Lung (tissue), 12 donors: Measurements from ENCODE around the gene RNF10. TPM values are rescaled to one million over a fixed set of nuclear protein-coding genes. Genes with fewer than 3 reads are reported as not detected.
A peak's percentile ranks its signal among the peaks of the same experiment; 100 is the strongest.
"Not testable (repeated sequence)": the region's sequence is repeated elsewhere in the genome, so short reads cannot be mapped to it uniquely, and the experiment has no call there.

Source experiments
- ATAC-seq: fragments of 200-7000 bp; cut with Tn5 transposase; one replicate; pipeline ENCODE4 v1.9.1; 2020; ENCODE audit warnings: moderate number of reproducible peaks; ENCODE audit not compliant: insufficient read depth, low FRiP score
- DNase-seq, 3 donors: peaks; one replicate each; pipeline ENCODE4 v3.0.0-alpha.2; 2013 to 2017
- H3K27ac ChIP-seq, 2 donors: one replicate each; pipeline ENCODE4 v1.5.1; 2013; ENCODE audit warnings: mild to moderate bottlenecking in 2 of 2, moderate library complexity in 2 of 2, control low read depth in 1 of 2, inconsistent platforms in 1 of 2, low read depth in 1 of 2, low read length in 1 of 2
- H3K27me3 ChIP-seq, 3 donors: one replicate each; pipeline ENCODE4 v1.5.1; 2013; ENCODE audit warnings: low read length in 2 of 3; ENCODE audit not compliant: control insufficient read depth in 3 of 3, insufficient read depth in 3 of 3
- H3K36me3 ChIP-seq, 4 donors: one replicate each; pipeline ENCODE4 v1.5.1; 2013; ENCODE audit warnings: low read length in 4 of 4, mild to moderate bottlenecking in 1 of 4, moderate library complexity in 1 of 4; ENCODE audit not compliant: control insufficient read depth in 4 of 4, insufficient read depth in 4 of 4
- H3K4me1 ChIP-seq, 5 donors: one replicate each; pipeline ENCODE4 v1.5.1; 2013; ENCODE audit warnings: low read length in 5 of 5, mild to moderate bottlenecking in 2 of 5, moderate library complexity in 1 of 5; ENCODE audit not compliant: control insufficient read depth in 5 of 5, insufficient read depth in 5 of 5
- H3K4me3 ChIP-seq: one replicate; pipeline ENCODE4 v1.5.1; 2013; ENCODE audit warnings: mild to moderate bottlenecking, control low read depth, moderate library complexity
- H3K9ac ChIP-seq, 2 donors: one replicate each; pipeline ENCODE4 v1.5.1; 2013; ENCODE audit warnings: low read length in 2 of 2, control low read depth in 1 of 2; ENCODE audit not compliant: insufficient read depth in 1 of 2
- H3K9me3 ChIP-seq, 4 donors: one replicate each; pipeline ENCODE4 v1.5.1; 2013; ENCODE audit warnings: low read length in 3 of 4, mild to moderate bottlenecking in 1 of 4, moderate library complexity in 1 of 4; ENCODE audit not compliant: control insufficient read depth in 4 of 4, insufficient read depth in 3 of 4
- WGBS, 2 donors: extraction: QIAGEN DNeasy Blood & Tissue Kit; methylation state at CpG; one replicate each; pipeline ENCODE4 v1.1.7; 2013; 5-methylcytosine and 5-hydroxymethylcytosine counted together
- polyA plus RNA-seq, 2 donors: library from polyadenylated mRNA; stranded (reverse); fragments of 200-250 nt; gene quantifications; one replicate each; pipeline ENCODE4 v1.2.1, GENCODE V29; 2013
- total RNA-seq, 2 donors: library from RNA; depleted of rRNA in 1 of 2; stranded (reverse); fragments of >200 nt in 1 of 2; gene quantifications; one replicate each; pipeline ENCODE4 v1.2.1, GENCODE V29; 2014 to 2021
- TF ChIP-seq, protein P1 (sequence below): IDR thresholded peaks from 2 replicates; pipeline ENCODE4 v1.5.1; 2012; ENCODE audit warnings: mild to moderate bottlenecking; ENCODE audit errors: control extremely low read depth, extremely low read depth
- donor health status: control.
- donor health status: control.
- donor health status: Bipolar disorder and iron deficiency.
- donor health status: healthy.
- donor health status: DM: yes; HTN: yes; CAD: no.

The RNF10 gene
- total and polyA plus RNA-seq, 4 donors, result 112 to 207 (median 175) TPM

DNA sequence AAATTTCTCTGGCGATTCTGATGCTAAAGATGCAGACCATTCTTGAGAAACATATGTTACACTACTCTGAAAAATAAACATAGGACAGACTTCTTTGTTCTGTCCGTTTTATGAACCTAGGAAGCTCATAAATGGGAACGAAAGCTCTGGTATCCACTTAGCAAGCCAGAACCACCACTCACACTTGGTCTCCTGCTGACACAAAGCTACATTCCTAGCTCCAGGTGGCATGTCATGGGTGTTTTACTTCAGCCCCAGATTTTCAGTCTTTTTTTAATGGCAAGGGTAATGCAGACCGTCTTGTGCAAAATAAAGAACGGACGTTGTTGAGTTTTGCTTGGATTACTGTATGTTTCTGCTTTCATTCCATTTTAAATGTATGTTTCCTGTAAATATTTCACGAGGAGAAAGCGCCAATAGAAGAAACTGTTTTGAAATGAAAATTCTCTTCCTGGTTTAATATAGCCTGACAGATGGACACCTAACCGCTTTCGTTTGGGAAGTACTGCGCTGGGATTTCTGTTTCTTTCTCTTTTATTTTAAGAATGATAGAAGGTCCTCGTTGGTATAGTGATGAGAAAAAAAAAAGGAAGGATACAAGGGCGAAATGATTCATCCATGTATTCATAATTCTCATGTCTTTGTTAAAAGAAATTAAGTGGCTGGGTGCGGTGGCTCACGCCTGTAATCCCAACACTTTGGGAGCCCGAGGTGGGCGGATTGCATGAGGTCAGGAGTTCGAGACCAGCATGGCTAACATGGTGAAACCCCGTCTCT lies 4.3 kb upstream of the RNF10 start:
- Histone ChIP-seq H3K4me1 (peaks cover 0 to 12% (median 2%) of the 10 kb centered on the region in 5 donors), H3K9me3 (no peaks in the 10 kb centered on the region), H3K4me3 (no peak overlapping the region), H3K27me3 (no peaks in the 10 kb centered on the region), H3K36me3 (peaks cover 0 to 1% (median 0%) of the 10 kb centered on the region in 4 donors), H3K27ac (peak overlapping the region; percentile 72 to 93), H3K9ac (peak overlapping the region; percentile 43 to 82)
- 28 to 36% methylated on average over 19 of the region's 19 CpGs for WGBS, 2 donors
- ATAC-seq, result no peak
- peak; percentile 41 to 76 (median 68) for DNase-seq
- TF ChIP-seq, protein P1, sequence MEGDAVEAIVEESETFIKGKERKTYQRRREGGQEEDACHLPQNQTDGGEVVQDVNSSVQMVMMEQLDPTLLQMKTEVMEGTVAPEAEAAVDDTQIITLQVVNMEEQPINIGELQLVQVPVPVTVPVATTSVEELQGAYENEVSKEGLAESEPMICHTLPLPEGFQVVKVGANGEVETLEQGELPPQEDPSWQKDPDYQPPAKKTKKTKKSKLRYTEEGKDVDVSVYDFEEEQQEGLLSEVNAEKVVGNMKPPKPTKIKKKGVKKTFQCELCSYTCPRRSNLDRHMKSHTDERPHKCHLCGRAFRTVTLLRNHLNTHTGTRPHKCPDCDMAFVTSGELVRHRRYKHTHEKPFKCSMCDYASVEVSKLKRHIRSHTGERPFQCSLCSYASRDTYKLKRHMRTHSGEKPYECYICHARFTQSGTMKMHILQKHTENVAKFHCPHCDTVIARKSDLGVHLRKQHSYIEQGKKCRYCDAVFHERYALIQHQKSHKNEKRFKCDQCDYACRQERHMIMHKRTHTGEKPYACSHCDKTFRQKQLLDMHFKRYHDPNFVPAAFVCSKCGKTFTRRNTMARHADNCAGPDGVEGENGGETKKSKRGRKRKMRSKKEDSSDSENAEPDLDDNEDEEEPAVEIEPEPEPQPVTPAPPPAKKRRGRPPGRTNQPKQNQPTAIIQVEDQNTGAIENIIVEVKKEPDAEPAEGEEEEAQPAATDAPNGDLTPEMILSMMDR, result no peak

DNA sequence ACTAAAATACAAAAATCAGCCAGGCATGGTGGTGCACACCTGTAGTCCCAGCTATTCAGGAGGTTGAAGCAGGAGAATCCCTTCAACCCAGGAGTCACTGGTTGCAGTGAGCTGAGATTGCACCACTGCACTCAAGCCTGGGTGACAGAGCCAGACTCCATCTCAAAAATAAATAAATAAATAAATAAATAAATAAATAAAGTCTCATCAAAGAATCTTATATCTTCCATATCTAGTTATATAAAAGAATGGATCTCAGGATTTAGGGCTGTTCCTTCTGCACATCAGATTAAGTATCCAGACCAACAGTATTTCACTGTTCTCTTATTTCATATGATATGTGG lies 3.8 kb upstream of the RNF10 start:
- not testable (repeated sequence) for ATAC-seq, H3K9ac ChIP-seq, DNase-seq, H3K36me3 ChIP-seq, H3K27me3 ChIP-seq, H3K4me3 ChIP-seq, H3K9me3 ChIP-seq
- Histone ChIP-seq H3K27ac (peak overlapping the region in 1 of 2 donors; percentile 67), H3K4me1 (peaks cover 0 to 17% (median 2%) of the 10 kb centered on the region in 5 donors)

DNA sequence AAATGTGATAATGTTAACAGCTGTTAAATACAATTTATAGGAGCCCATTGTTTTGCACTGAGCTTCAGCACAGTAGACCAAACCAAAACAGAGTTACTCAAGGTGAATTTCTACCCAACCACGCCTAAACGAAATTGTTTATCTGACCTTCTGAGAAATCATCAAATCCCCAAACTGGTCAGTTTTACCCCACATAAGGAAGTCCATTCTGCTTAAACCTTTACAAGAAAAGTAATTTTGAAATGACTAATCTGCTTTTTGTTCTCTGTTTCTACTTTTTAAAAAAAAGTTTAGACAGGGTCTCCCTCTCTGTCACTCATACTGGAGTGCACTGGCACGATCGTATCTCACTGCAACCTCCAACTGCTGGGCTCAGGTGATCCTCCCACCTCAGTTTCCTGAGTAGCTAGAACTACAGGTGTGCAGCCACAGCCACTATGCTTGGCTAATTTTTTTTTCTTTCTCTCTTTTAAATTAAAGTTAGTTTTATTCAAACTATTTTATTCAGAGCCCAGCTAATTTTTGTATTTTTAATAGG lies 1.4 kb upstream of the RNF10 start:
- Histone ChIP-seq H3K27me3 (no peaks in the 10 kb centered on the region), H3K4me1 (peaks cover 9 to 40% (median 15%) of the 10 kb centered on the region in 5 donors), H3K27ac (no peak overlapping the region), H3K9ac (no peak overlapping the region), H3K36me3 (peaks cover 0 to 7% (median 0%) of the 10 kb centered on the region in 4 donors), H3K4me3 (no peak overlapping the region), H3K9me3 (no peaks in the 10 kb centered on the region)
- ATAC-seq, result no peak
- no peak for DNase-seq
- WGBS, 2 donors, result 72 to 81% methylated on average over 4 of the region's 4 CpGs
- TF ChIP-seq, protein P1, result no peak
